GM19467 (cell line): ENCODE measurements around the gene VPS33B.
"Not testable (repeated sequence)": the region's sequence is repeated elsewhere in the genome, so short reads cannot be mapped to it uniquely, and the experiment has no call there.

Source experiments
- ATAC-seq: cut with Tn5 transposase; IDR thresholded peaks from one replicate; pipeline ENCODE4 v1.9.1; 2021; ENCODE audit warnings: mild to moderate bottlenecking, moderate library complexity; ENCODE audit not compliant: unreplicated experiment

The VPS33B gene

DNA sequence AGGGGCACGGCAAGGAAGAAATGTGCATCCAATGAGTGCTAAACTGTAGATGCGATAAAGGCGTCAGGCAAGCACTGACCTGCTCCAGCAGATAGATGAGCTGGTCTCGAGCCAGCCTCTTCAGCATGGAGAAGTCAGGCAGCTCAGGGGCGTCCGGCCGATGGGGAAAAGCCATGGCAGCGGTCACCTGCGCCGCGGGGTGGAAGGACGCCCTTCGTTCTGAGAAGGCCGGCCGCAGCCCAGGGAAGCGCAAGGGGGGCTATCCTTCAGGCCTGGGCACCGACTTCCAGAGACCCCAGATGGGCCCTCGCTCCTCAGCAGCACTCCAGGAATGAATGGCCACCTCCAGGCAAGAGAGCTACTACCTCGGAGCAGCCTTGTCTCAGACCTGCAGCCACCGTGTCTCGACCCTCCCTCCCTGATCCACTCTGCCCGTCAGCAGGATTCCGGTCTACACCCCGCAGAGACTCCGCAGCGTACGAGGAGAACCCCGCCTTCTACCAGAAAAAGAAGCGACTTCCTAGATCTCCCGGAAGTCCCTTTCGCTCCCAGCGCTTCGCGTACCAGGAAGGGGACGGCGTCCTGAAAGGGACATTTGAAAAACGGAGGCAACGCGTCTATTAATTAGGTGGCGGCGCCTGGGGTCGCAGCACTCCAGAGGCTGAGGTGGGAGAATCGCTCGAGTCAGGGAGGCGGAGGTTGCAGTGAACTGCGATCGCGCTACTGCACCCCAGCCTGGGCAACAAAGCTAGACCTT, at the start of gene VPS33B:
VPS33B (minus strand) TSS at position 520 of the 757 bp plus-strand sequence; CDS start at position 175, 345 bp downstream.
- ATAC-seq: peak; percentile 50

GRCh38 chr15:91072161-91072560, 49.8 kb upstream of the VPS33B start:
- ATAC-seq: no peak

DNA sequence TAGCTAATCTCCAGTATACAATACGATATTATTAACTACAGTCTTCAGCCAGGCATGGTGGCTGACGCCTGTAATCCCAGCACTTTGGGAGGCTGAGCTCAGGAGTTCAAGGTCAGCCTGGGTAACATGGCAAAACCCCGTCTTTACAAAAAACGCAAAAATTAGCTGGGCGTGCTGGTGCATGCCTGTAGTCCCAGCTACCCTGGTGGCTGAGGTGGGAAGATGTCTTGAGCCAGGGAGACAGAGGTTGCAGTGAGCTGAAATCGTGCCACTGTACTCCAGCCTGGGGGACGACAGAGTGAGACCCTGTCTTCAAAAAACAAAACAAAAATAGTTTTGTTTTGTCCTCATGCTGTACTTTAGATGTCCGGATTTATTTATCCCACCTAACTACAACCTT, 48.5 kb upstream of the VPS33B start:
- no peak for ATAC-seq

DNA sequence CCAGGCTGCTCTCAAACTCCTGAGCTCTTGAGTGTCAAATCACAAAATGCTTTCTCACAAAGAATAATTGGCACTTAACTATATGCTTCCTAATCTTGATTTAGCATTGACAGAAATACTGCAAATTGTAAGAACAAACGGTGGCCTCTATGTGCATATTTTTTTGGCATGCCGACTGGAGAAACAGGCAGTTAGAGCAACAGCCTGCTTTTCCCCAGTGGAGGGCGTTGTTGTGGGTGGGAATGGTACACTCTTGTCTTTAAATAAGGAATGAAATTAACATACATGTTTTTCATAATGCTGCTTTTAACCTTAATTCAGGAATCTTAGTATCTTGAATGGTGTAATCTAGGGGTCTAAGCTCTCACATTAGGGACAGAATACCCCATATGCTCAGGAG, 46.6 kb upstream of the VPS33B start:
- ATAC-seq: no peak

DNA sequence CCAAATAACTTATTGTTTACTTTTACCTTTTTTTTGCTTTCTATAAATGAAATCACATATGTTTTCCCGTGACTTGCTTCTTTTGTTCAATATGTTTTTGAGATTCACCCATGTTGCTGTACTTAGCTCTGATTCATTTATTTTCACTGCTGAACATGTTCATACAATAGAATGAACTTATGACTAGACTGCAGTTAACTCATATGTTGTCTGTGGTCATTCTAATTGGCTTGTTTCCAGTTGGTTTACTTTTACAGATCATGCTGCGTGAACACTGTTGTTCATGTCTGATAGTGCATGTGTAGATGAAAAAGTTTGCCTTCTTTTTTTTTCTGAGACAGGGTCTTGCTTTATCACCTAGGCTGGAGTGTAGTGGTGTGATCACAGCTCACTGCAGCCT, 46.0 kb upstream of the VPS33B start:
- ATAC-seq: no peak

GRCh38 chr15:91067036-91067435, 44.6 kb upstream of the VPS33B start:
- no peak for ATAC-seq

DNA sequence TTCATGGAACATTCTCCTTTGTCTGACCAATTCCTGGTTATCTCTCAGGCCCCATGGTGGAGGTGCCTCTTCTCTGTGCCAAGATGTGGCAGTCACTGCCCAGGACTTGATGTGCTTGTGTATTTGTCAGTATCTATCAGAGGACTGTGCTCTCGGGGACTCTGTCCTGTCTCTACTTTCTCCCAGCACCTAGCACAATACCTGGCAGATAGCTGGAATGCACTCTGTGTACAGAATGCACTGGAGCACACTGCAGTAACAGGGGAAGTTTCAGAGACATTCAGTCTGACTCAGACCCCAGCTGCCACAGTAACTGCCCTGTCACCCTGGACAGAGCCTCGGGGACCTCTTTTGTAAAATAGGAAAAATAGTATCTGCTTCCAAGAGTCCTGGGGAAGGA, 43.1 kb upstream of the VPS33B start:
- ATAC-seq: no peak

- no peak for ATAC-seq
These were observed 39.6 kb upstream of the VPS33B start for GRCh38 chr15:91061997-91062396.

DNA sequence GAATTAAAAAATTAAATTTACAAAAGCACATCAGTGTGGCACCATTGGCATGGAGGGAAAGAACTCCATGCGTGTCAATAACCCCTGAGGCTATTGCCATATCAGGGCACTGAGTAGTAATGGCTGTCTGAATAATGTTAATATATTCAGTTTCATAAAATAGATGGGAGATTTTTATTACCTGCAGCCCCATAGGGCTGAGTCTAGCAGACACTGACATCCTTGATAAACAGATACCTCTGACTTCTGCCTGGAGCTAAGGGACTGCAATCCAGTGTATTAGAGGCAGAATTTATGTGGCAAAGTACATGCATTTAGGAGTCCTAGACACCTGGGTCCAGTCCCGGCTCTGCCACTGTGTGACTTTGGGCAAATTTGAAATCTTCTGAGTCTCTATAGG, 38.8 kb upstream of the VPS33B start:
- ATAC-seq: no peak

DNA sequence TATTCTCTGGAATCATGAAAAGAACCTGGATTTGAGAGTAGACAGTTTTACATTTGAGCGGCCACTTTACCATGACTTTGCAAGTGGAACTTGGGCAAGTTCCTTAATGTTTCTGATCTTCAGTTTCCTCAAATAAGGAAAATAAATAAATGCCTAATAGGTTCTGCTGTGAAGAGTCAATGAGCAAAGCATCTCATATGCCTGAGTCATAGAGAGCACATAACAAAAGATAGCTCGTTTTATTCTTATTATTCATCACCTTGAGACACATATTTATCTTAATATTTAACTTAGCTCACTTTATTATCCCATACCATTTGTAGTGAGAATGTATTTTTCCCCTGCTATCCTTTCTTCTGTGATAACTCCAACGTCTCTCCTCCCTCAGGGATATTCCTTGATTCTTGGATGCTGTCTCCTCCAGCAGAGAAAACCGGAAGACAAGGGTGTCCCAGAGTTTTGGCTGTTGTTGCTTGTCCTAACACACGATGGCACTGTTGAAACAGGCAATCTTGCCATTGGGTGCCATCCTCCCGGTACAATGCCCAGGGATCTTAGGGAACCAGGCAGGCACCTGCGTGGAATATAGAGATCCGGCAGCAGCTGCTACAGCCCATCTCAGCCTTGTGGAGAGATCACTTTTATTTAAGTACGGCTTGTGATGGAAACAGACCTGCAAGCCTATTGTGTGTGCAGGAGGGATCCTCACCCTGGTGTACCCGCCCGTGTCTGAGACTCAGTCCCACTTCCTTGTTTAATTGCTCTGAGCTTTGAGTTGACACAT, 33.3 kb upstream of the VPS33B start:
- ATAC-seq: no peak

GRCh38 chr15:91054816-91055215, 32.4 kb upstream of the VPS33B start:
- ATAC-seq: no peak

DNA sequence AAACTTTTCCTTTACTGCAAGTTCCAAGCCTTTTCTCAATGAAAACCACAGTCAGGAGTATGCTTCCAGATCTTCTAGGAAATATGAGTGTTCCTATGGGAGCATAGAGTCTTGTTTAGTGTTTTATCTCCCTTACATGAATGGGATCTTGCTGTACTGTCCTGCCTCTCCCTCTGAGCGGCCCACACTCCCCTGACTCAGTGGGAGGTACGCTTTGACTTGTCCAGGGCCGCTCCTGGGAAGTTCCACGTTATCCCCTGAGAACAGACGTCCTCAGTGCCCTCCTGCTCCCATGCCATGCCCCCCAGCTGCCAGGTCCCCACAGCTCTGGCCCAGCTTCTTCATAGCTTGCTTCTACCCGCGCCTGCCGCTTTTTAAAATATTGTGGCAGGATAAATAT, 28.9 kb upstream of the VPS33B start:
- no peak for ATAC-seq

DNA sequence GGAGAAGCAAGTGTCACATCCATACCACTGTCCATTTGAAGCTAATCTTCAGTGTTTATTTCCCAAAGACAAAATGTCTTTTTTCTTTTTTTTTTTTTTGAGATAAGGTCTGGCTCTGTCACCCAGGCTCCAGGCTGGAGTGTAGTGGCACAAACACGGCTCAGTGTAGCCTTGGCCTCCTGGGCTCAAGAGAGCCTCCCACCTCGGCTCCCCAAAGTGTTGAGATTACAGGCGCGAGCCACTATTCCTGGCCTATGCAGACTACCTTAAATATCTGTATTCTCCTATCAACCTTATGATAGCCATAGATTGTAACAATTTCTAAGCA, 27.7 kb upstream of the VPS33B start:
- peak; percentile 18 for ATAC-seq

- ATAC-seq: peak; percentile 69
These were observed 27.2 kb upstream of the VPS33B start for GRCh38 chr15:91049378-91050127.

- no peak for ATAC-seq
These were observed 25.3 kb upstream of the VPS33B start for GRCh38 chr15:91047545-91048199.

DNA sequence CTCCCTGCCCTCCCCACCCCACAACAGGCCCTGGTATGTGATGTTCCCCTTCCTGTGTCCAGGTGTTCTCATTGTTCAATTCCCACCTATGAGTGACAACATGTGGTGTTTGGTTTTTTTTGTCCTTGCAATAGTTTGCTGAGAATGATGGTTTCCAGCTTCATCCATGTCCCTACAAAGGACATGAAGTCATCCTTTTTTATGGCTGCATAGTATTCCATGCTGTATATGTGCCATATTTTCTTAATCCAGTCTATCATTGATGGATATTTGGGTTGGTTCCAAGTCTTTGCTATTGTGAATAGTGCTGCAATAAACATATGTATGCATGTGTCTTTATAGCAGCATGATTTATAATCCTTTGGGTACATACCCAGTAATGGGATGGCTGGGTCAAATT, 23.7 kb upstream of the VPS33B start:
- not testable (repeated sequence) for ATAC-seq

- no peak for ATAC-seq
These were observed 22.7 kb upstream of the VPS33B start for GRCh38 chr15:91045065-91045464.

- ATAC-seq: no peak
These were observed 20.9 kb upstream of the VPS33B start for GRCh38 chr15:91043202-91043874.

DNA sequence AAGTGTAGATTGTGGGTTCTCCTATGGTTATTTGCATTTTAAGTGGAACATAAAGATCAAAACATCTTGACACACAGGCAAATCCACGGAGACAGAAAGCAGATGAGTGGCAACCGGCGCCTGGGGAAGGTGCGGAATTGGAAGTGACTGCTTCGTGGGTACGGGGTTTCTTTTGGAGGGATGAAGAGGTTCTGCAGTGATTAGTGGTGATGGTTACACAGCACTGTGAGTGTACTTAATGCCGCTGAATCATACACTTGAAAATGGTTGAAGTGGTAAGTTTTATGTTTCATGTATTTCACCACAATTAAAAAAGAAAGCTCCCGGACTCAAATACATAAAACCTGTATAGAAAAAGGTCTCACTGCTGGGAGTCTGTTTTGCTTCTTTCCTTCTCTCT, 18.5 kb upstream of the VPS33B start:
- ATAC-seq: no peak

DNA sequence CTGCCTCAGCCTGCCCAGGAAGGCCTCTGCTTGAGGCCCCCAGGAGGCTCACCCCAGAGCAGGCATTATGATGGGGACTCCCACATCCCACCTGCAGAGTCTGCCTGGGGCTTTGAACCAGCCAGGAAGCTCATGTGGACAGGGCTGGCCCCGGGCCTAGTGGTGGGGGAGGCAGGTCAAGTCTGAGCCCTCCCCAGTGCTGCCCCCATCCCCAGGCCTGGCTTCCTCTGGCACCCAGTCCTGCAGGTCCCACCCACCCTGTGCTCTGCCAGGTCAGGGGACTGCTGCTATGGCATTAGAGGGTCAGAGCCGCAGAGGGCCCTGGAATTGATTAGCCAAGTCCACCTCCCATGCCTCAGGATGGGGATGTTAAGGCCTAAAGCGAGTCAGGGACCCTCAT, 17.6 kb upstream of the VPS33B start:
- ATAC-seq: no peak
